LNCaP clone FGC (cell line): ENCODE data around the gene SMPD2.
A peak's percentile ranks its signal among the peaks of the same experiment; 100 is the strongest.

ENCODE experiments used
- DNase-seq: peaks from one replicate; pipeline ENCODE4 v3.0.0-alpha.2; 2011; ENCODE audit warnings: low read depth
- H3K4me3 ChIP-seq: 2 replicates; pipeline ENCODE4 v1.5.1; 2011; ENCODE audit warnings: mild to moderate bottlenecking, low read depth, low read length, control low read depth
- CTCF ChIP-seq: IDR thresholded peaks from 2 replicates; pipeline ENCODE4 v1.5.1; 2012; ENCODE audit warnings: mild to moderate bottlenecking; ENCODE audit not compliant: control insufficient read depth, insufficient read depth; ENCODE audit errors: extremely low read depth

The SMPD2 gene

GRCh38 chr6:109483735-109484057 is 43.2 kb downstream of the SMPD2 start:
- peak overlapping the region; percentile 50 for H3K4me3 ChIP-seq
- TF ChIP-seq CTCF: no peak
- DNase-seq: no peak

GRCh38 chr6:109484122-109484521 is 43.6 kb downstream of the SMPD2 start:
- DNase-seq: no peak
- no peak for TF ChIP-seq CTCF
- H3K4me3 ChIP-seq: peak overlapping the region; percentile 50; the same call in 1 of the 2 replicates

- TF ChIP-seq CTCF: no peak
- H3K4me3 ChIP-seq: no peak overlapping the region
- no peak for DNase-seq
Observed at GRCh38 chr6:109485266-109485935, 44.9 kb downstream of the SMPD2 start.

GRCh38 chr6:109486068-109486467 is 45.5 kb downstream of the SMPD2 start:
- no peak overlapping the region for H3K4me3 ChIP-seq
- peak; percentile 83 for DNase-seq
- no peak for TF ChIP-seq CTCF

GRCh38 chr6:109488001-109488400 is 47.5 kb downstream of the SMPD2 start:
- no peak for DNase-seq
- no peak for TF ChIP-seq CTCF
- H3K4me3 ChIP-seq: no peak overlapping the region

- H3K4me3 ChIP-seq: no peak overlapping the region
- DNase-seq: no peak
- TF ChIP-seq CTCF: no peak
Observed at GRCh38 chr6:109490713-109491112, 50.2 kb downstream of the SMPD2 start.

- no peak for TF ChIP-seq CTCF
- DNase-seq: no peak
- no peak overlapping the region for H3K4me3 ChIP-seq
Observed at GRCh38 chr6:109491207-109491938, 50.8 kb downstream of the SMPD2 start.
